ENCODE data around the gene KRTAP10-4.
"Not testable (repeated sequence)": the region's sequence is repeated elsewhere in the genome, so short reads cannot be mapped to it uniquely, and the experiment has no call there.

Gene KRTAP10-4

DNA sequence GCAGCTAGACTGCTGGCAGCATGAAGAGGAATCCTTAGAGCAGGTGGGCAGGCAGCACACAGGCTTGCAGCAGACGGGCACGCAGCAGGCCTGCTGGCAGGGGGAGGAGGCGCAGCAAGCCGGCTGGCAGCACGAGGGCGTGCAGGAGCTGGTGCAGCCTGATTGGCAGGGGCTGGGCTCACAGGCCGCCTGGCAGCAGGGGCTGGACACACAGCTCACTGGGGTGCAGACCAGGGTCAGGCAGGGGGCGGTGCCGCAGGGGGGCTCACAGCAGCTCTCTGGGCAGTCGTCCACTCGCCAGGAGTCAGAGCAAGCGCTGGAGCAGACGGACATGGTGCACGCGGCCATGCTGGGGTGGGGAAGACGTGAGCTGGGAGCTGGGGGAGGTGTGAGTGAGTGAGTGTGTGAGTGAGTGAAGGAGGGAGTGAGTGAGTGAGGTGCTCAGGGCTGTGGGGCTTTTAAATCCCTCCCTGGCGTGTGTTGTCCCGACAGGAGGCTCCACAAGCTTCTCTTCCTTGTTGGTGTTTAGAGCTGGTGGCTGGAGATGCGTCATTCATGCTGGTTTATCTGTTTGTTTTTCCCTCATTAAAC lies 6.8 kb downstream of the KRTAP10-4 start, which contains the start of gene KRTAP10-5:
KRTAP10-5 (minus strand) TSS at position 374 of the 591 bp plus-strand sequence; CDS start at position 348, 26 bp downstream.
- not testable (repeated sequence) for DNase-seq

DNA sequence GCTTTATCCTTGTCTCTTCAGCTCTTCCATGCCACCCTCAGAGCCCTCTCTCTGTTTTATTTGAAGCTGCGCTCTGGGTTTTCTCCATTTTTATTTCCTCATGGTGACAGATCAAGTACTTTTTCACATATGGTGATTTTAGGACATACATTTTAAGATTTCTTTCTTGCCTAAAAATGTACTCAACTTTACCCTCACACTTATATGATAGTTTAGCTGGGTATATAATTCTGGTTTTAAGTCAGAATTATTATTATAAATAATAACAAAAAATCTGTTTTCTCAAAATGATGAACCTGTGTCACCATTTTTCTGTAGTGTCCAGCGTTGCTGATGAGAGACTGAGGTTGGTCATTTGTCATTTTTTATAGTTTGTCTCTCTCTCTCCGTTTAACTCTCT lies 7.6 kb downstream of the KRTAP10-4 start:
- DNase-seq = no peak

DNA sequence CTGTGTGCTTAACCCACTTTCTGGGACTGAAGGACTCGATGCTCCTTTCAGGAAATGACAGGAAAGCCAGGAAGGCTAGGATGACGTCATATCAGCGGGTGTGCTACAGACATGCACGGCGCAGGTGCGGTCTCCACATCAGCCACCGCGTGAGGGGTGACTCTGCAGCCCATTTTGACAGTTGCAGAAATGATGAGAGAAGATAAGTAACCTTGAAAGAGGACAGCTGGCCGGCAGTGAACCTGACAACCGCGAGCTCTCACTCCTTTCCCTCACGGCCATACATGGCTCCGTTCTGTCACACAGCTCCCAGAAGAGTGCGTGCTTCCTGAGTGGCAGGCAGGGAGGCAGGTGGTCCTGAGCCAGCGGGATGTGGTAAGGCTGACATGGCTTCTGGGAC lies 8.5 kb downstream of the KRTAP10-4 start:
- DNase-seq = no peak

DNA sequence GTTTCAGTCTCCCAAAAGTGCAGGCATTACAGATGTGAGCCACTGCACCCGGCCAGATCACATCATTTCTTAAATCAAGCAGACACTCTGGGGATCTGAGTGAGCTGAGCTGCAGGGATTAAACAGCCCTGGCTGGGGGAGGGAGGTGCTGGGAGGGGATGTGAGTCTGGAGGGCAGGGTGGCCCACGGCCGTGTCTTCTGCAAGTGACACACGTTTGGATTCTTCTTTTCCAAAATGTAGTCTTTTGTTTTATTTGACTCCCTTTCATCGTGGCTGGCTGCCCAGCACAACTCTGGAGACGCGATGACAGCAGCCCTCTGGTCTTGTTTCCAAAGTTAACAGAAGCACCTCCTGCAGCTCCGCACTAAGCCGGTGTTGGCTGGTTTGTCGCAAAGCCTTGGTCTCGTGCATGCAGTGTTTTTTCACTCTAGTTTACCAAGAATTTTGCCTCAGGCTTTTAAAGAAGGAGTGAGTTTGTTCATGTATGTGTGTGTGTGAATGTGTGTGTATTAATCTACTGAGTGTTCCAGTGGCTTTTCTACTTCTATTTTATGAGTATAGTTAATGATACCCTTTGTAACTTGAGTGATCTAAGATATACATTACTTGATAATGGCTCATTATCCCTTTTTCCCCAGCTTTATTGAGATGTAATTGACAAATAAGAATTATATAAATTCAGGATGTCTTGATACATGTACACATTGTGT lies 9.7 kb downstream of the KRTAP10-4 start:
- DNase-seq = no peak

DNA sequence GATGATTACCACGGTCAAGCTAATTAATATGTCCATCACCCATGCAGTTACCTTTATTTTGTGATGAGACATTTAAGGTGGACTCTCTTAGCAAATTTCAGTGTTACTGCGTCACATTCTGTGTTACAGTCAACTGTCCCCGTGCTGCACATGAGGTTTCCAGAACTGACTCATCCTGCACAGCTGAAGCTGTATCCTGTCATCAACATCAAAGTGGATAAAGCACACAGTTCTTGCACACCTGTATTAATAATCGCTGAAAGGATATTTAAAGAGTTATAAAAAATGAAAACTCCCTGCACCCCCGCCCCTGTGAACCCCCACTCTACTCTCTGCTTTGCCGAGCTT lies 10.2 kb downstream of the KRTAP10-4 start:
- no peak for DNase-seq

DNA sequence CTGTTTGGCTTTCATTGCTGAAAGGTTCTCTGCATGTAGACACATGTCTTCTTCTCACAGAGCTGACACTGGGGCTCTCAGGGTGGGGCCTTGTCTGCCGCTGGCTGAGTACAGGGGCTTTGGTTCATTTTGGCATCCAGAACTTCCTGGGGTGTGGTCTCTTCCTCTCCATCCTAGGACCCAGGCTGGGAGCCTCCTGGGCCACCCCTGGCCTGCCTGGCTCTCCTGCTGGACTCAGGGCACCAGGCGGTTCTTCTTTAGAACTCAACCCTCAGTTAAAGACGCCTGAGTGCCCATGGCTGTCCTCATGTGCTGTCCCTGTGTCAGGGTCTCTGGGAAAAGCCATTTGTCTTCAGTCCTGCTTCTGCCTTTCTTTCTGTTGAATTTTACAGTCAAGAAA lies 12.4 kb downstream of the KRTAP10-4 start:
- DNase-seq = no peak

DNA sequence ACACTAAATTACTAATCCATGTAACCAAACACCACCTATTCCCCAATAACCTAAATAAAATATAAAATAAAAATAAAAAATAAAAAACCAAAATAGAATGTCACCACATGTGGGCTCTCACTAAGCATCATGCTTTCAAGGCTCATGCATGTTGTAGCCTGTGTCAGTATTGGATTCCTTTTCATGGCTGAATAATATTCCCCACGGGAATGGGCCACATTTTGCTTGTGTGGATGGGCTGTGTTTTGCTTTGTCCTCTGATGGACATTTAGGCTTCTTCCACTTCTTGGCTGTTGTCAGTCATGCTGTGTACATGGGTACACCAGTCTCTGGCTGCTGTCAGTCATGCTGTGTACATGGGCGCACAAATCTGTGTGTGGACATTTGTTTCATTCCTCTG lies 15.6 kb downstream of the KRTAP10-4 start:
- DNase-seq = no peak

DNA sequence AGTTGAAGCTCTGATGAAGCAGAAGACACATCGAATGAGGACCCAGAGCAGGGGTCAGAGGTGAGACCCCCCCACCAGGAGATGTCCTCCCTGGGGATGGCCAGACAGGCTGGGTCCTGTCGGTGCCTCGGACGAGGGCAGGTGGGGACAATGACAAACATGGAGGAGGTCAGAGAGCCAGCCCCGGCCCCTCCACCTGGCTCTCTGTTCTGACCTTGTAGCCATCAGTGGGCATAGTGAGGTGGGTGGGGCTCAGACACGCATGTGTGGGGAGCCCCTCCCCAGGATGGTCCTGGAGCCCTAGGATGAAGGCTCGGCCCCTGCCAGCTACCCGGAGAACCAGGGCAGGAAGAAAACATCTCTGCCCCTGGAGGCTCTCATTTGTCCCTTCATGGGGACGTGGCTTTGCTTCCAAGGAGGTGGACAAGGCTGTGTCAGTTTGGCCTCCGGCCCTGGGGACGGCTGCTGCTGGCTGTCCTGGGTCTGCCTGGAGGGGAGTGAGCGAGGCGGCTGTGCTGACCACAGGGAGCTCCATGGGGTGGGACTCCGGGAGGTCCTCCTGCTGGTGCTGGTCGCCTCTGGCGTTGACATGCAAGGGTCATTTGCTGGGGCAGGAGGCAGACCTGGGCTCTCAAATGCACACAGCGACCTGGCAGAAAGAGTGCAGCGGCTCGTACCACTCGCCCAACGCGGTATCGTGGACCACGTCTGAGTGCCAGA lies 16.2 kb downstream of the KRTAP10-4 start:
- DNase-seq = no peak

DNA sequence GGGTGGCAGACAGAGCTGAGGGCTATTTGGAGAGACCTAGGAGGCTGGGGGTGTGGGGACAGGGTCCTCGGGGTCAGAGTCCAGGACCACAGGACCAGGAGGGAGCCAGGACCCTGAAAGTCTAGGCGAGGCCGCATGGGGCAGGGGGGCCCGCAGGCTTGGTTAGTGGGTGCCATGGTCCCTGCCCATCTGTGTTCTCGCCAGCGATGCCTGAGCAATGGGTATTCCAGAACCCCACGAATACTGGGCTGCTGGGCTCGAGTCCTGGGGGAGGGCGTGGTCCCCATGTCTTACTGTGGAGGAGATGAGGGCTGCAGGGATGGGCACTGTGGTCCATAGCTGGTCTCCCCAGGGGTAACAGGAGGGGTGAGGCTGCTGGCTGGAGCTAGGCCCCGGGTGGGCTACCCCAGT lies 16.8 kb downstream of the KRTAP10-4 start:
- no peak for DNase-seq

DNA sequence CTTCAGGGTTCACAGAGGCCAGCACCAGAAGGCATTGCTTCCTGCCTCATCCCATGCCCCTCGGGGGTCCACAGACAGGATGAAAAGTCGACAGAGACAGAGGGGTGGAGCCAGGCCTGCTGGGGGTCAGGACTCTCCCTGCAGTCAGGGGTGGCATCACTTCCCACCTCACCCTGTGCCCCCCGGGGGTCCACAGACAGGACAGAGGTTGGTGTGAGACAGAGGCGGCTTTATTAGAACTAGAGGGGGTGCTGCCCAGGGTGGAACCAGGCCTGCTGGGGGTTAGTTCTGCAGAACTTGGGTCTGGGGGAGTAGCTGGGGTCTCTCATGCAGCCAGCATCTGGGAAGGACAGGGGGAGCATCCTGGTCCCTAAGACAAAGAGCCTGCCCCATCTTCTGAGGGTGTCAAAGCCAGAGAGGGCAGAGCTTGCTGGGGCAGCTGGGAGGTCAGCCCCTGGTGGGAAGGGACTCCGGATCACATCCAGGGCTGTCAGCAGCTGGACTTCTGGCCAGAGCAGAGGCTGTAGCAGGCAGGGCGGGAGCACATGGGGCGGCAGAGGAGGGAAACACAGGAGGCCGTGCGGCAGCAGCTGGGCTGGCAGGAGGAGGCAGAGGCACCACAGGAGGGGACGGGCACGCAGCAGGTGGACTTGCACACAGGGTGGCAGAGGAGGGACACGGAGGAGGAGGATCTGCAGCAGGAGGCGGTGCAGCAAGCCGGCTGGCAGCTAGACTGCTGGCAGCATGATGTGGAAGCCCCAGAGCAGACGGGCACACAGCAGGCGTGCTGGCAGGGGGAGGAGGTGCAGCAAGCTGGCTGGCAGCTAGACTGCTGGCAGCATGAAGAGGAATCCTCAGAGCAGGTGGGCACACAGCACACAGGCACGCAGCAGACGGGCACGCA lies 17.6 kb downstream of the KRTAP10-4 start:
- not testable (repeated sequence) for DNase-seq

DNA sequence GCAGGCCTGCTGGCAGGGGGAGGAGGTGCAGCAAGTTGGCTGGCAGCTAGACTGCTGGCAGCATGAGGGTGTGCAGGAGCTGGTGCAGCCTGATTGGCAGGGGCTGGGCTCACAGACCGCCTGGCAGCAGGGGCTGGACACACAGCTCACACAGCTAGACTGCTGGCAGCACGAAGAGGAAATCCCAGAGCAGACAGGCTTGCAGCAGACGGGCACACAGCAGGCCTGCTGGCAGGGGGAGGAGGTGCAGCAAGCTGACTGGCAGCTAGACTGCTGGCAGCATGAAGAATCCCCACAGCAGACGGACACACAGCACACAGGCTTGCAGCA lies 18.2 kb downstream of the KRTAP10-4 start:
- DNase-seq = not testable (repeated sequence)

DNA sequence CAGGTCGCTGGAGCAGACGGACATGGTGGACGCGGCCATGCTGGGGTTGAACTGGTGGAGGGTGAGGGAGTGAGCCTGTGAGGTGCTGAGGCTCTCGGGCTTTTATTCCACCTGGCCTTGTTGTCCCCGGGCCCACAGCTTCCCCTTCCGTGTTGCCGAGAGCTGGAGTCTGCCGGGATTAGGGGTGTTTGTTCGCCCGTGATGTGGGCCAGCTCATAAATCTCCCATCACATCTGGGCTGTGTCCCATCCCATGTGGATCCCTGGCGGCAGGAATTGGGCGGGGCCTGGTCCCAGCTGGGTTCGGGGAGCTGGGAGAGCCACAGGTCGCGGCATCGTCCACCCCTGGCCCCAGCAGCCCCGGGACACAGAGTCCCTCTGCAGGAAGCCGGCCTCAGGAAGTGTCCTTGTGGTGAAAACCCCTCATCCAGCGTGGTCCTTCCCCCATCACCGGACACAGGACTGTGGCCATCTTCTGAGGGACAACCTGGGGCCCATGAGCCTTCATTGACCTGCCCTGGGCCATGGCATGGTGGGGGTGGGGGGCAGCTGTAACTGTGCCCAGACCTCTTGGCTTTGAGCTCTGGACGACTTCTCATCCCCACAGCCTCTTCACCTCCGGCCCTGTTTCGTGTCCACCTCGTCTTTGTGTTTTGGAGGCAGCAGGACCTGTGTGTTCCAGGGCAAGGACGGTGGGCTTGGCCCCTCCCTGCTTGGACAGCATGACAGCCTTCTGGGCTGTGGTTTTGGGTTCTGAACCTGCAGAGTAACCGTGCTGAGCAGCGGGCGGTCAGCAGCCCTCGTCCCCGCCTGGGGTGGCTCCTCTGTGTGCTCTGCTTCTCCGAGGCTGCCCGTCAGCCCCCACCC lies 19.1 kb downstream of the KRTAP10-4 start, which contains the start of gene KRTAP10-6:
KRTAP10-6 (minus strand) TSS at position 60 of the 866 bp plus-strand sequence; CDS start at position 39, 21 bp downstream.
- no peak for DNase-seq

DNA sequence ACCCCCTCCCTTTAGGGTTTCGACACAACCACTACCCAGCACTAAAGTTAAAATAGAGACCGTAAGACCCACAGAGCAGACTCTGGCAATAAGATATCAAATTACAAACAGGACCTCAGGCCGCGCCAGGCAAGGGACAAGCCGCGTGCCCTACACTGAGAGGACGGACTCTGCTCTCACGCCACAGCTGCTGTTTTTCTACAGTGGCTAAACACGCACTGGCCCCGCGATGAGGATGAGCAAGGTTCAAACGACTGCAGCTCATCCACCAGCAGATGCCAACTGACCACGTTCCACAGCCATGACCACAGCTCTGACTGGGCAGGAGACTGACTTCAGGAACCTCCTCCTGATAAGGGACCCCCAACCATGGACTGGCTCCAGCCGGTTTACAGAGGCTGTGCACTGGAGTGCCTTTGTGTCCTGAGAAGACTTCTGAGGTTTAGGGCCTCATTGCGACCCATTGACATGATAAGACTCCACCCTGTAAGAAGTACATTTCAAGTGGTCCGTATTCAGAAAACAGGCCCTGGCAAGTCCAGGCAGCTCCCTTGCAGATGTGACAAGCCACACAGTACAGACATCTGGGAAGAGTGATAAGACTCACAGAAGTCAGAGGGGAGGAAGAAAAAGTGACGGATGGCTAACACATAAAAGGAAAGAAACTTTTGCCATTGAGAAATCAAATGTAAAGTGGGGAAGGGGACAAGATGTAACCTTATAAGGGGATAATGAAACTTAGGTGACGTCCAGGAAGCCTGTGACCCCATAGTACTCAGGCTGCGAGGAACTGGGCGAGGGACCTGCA lies 20.3 kb downstream of the KRTAP10-4 start:
- no peak for DNase-seq

DNA sequence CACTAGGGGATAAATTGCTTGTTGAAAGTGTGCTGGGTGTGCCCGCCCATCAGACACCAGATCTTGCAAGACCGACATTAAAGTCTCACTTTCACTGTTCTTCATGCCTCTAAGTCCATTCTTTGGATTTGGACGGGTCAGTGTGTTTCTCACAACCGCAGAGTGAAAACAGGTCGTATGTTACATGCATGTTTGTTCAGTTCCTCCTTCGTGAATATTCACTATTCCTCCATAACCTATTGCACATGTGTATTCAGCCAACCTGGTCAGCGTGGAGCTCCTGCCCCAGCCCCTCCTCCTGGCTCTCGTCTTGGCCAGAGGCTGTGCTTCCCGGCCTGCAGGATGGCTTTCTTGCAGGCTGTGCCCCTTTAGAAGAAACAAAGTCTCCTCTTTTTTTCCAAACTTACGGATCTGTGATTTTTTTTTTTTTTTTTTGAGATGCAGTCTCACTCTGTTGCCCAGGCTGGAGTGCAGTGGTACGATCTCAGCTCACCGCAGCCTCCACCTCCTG lies 20.9 kb downstream of the KRTAP10-4 start:
- no peak for DNase-seq

DNA sequence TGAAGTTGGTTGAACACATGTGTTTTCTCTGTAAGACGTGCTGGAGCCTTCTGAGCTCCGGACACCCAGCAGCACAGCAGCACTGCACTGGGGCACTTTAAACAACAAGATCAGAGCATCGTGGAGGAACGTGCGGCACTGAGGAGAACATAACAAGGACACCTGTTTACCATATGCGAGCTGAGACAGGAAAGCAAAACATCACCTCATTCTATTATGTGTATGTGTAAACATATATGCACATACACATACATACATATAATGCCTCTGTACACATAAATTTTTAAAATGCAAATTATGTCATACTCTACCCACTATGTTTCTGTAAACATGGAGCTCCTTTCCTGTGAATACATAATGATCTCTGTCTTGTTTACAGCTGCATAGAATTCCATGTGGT lies 22.0 kb downstream of the KRTAP10-4 start:
- DNase-seq = no peak

DNA sequence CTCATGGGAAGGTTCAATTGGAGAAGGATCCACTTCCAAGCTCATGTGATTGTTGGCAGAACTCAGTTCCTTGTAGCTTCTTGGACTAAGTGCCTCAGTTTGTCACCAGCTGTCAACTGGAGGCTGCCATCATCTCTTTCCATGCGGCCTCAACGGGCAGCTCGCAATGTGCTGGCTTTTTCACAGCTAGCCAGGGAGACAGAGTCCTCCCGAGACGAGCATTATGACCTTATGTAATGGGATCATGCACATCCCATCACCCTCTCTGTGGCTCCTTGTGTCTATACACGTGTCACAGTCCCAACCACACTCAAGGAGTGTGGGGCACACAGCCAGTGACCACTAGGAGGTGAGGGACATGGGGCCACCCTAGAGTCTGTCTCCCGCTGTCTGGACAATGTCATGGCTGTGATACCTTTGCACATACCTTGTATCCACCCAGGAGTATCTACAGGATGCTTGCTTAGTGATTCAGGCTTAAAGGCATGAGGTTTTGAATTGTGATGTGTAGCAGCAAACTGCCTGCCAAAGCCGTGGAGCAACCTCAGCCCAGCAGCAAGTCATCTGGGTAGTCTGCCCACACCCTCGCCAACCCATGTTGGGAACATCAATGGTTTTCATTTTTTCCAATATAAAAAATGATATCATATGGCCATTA lies 22.7 kb downstream of the KRTAP10-4 start:
- DNase-seq = no peak

DNA sequence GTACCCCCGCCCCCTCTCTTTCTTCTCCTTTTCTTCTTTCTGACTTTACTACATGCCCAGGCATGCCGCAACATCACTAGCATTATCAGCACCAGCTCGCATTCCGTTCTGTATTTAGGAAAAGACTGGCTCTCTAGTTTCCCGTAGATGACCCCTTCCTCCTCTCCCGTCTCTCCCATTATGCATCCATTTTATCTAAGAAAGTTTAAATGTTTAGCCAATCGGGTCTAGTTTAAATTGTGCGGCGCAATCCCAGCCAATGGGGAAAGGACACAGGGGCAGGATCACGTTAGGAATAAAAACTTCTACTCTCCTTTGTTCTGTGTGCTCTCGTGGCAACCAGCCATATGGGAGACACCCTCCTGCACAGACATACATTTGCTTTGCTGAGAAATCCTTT lies 24.5 kb downstream of the KRTAP10-4 start:
- DNase-seq = no peak

DNA sequence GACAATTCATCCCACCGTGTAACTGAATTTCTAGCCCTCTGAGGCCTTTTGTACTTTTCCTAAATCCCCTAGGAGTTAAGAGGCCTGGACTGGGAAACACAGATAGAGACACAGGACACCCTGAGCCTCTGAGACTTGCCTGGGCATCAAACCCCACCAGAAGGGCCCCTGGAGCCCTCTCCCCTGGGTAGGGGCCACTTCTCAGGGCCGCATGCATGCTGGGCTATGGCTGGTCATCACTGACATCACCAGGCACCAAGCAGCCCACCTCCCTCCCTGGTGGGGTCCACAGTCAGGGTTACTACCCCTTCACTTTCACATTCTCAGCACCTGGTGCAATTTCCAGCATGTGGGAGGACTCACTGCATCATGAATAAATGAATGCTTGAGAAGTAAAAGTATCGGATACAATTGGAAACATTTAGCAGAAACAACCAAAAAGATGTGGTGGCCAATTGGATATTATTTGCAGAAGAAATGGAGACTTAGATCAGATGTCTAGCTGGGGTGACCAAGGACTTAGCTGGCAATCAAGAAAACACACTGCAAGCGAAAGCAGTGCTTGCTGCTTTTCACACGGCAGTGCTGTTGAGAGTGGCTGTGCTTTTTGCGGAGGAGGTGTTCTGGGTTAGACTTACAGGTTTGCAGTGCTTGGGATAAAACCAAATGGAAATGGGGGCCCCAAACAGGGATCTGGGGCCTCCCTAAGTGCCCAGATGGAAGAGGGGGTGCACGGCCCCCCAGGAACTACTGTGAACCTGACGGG lies 25.9 kb downstream of the KRTAP10-4 start:
- DNase-seq = no peak
